K562 (cell line): Measurements from ENCODE around the gene UPK3A. TPM values are rescaled to one million over a fixed set of nuclear protein-coding genes. Genes with fewer than 3 reads are reported as not detected.

Experiments
- ARID1B ChIP-seq: fragments of 450-650 bp; IDR thresholded peaks from 2 replicates; pipeline ENCODE4 v1.6.1; 2016; ENCODE audit warnings: antibody characterized with exemption, mild to moderate bottlenecking, inconsistent platforms
- ARID2 ChIP-seq: fragments of 450-650 bp; IDR thresholded peaks from 2 replicates; pipeline ENCODE4 v1.6.1; 2017; ENCODE audit warnings: antibody characterized with exemption, mild to moderate bottlenecking
- CREB3 ChIP-seq: fragments of 450-650 bp; conservative IDR thresholded peaks from 2 replicates; pipeline ENCODE4 v1.6.1; 2016; ENCODE audit warnings: missing genetic modification characterization, low read depth, mild to moderate bottlenecking, missing compliant biosample characterization, moderate library complexity
- CREBBP ChIP-seq: IDR thresholded peaks from one replicate; pipeline ENCODE4 v1.6.1; 2012; ENCODE audit warnings: low read depth, mild to moderate bottlenecking, control low read depth, inconsistent platforms, low read length
- DDX20 ChIP-seq: fragments of 450-650 bp; IDR thresholded peaks from 2 replicates; pipeline ENCODE4 v1.6.1; 2016; ENCODE audit warnings: missing genetic modification characterization, low read depth, mild to moderate bottlenecking, missing compliant biosample characterization, moderate library complexity
- IRF9 ChIP-seq: fragments of 450-650 bp; IDR thresholded peaks from 2 replicates; pipeline ENCODE4 v1.6.1; 2016; ENCODE audit warnings: missing biosample characterization, missing genetic modification characterization
- JUND ChIP-seq, 2 experiments: IDR thresholded peaks; 2 replicates in 1 of 2; 3 replicates in 1 of 2; pipeline ENCODE4 v1.6.1; 2011; ENCODE audit warnings: borderline replicate concordance in 2 of 2, low read depth in 2 of 2, low read length in 2 of 2, improper control_type of control experiment in 1 of 2, missing biosample characterization in 1 of 2, missing genetic modification characterization in 1 of 2, missing genetic modification reagents in 1 of 2
- MCM3 ChIP-seq: fragments of 450-650 bp; IDR thresholded peaks from 2 replicates; pipeline ENCODE4 v1.6.1; 2016
- MED1 ChIP-seq: sonication (generic); formaldehyde crosslinking; IDR thresholded peaks from 2 replicates; pipeline ENCODE4 v1.8.1; 2023; ENCODE audit warnings: missing genetic modification reagents, borderline replicate concordance
- NFIC ChIP-seq: fragments of 450-650 bp; IDR thresholded peaks from 2 replicates; pipeline ENCODE4 v1.6.1; 2017; ENCODE audit warnings: mild to moderate bottlenecking, inconsistent platforms
- PTBP1 ChIP-seq: fragments of 200-400 bp; formaldehyde crosslinking; IDR thresholded peaks from 2 replicates; pipeline ENCODE4 v1.6.1; 2017; ENCODE audit warnings: low read depth, low read length
- RHOXF2B ChIP-seq: fragments of 250-450 bp; sonication (Bioruptor Pico); conservative IDR thresholded peaks from 2 replicates; pipeline ENCODE4 v1.5.1; 2021
- SAP30 ChIP-seq: fragments of 200-600 bp; sonication (generic); IDR thresholded peaks from 2 replicates; pipeline ENCODE4 v1.6.1; 2012; ENCODE audit warnings: borderline replicate concordance, low read depth, mild to moderate bottlenecking, moderate library complexity, low read length, control low read depth, inconsistent platforms; ENCODE audit not compliant: insufficient read depth, poor library complexity, severe bottlenecking
- SMAD4 ChIP-seq: fragments of 250-450 bp; sonication (Bioruptor Pico); conservative IDR thresholded peaks from 2 replicates; pipeline ENCODE4 v1.8.0; 2021; ENCODE audit warnings: inconsistent platforms, mild to moderate bottlenecking, moderate library complexity
- TAF7 ChIP-seq: fragments of 450-650 bp; IDR thresholded peaks from 2 replicates; pipeline ENCODE4 v1.6.1; 2016; ENCODE audit warnings: missing genetic modification characterization, missing compliant biosample characterization
- TAF9B ChIP-seq: fragments of 450-650 bp; IDR thresholded peaks from 2 replicates; pipeline ENCODE4 v1.6.1; 2018; ENCODE audit warnings: mild to moderate bottlenecking; ENCODE audit not compliant: partially characterized antibody
- TCF15 ChIP-seq: fragments of 250-450 bp; sonication (Bioruptor Pico); IDR thresholded peaks from 2 replicates; pipeline ENCODE4 v1.8.0; 2022; ENCODE audit warnings: moderate library complexity, mild to moderate bottlenecking, inconsistent platforms
- TEAD2 ChIP-seq: fragments of 450-650 bp; IDR thresholded peaks from 2 replicates; pipeline ENCODE4 v1.6.1; 2016; ENCODE audit warnings: missing genetic modification characterization, control low read depth, missing compliant biosample characterization
- TGIF2 ChIP-seq: sonication (generic); formaldehyde crosslinking; IDR thresholded peaks from 2 replicates; pipeline ENCODE4 v1.8.1; 2022; ENCODE audit warnings: mild to moderate bottlenecking, missing genetic modification reagents, moderate library complexity
- TOE1 ChIP-seq, 2 experiments: fragments of 450-650 bp in 1 of 2; sonication (generic) in 1 of 2; formaldehyde crosslinking in 1 of 2; IDR thresholded peaks; 2 replicates each; pipeline versions ENCODE4 v1.7.1 to v1.8.0; 2016 to 2022; ENCODE audit warnings: borderline replicate concordance in 2 of 2, mild to moderate bottlenecking in 2 of 2, antibody characterized with exemption in 1 of 2, inconsistent platforms in 1 of 2, low read depth in 1 of 2, missing genetic modification reagents in 1 of 2, moderate library complexity in 1 of 2
- ZFPM2 ChIP-seq: fragments of 250-450 bp; sonication (Bioruptor Pico); IDR thresholded peaks from 2 replicates; pipeline ENCODE4 v1.5.1; 2022; ENCODE audit warnings: mild to moderate bottlenecking
- ZNF134 ChIP-seq: fragments of 250-450 bp; sonication (Bioruptor Pico); conservative IDR thresholded peaks from 2 replicates; pipeline ENCODE4 v1.4.0; 2020
- ZNF324 ChIP-seq: fragments of 250-450 bp; sonication (Bioruptor Pico); IDR thresholded peaks from 2 replicates; pipeline ENCODE4 v1.4.0; 2020; ENCODE audit warnings: mild to moderate bottlenecking
- ZNF354B ChIP-seq: fragments of 250-450 bp; sonication (Bioruptor Pico); IDR thresholded peaks from 2 replicates; pipeline ENCODE4 v1.4.0; 2020
- polyA plus RNA-seq, 8 experiments: library from polyadenylated mRNA; depleted of rRNA in 4 of 8; stranded (reverse) in 5 of 8; unstranded in 3 of 8; fragments of >200 nt; fragmentation: Nextera tagmentation in 2 of 8; fragmentation: Illumina TruSeq in 1 of 8; extraction: Ambion mirVana in 2 of 8; extraction: Trizol in 1 of 8; gene quantifications; 2 replicates each; pipeline versions ENCODE4 v1.2.1 to v1.2.3, GENCODE V29; 2011 to 2014; ENCODE audit warnings: inconsistent platforms in 1 of 8, missing spikeins in 1 of 8
- total RNA-seq, 7 experiments: library from RNA; depleted of rRNA in 6 of 7; stranded (reverse); fragments of >200 nt in 6 of 7; fragmentation: Illumina TruSeq in 2 of 7; extraction: Trizol in 2 of 7; gene quantifications; 2 replicates each; pipeline versions ENCODE4 v1.2.1 to v1.2.3, GENCODE V29; 2011 to 2021; ENCODE audit warnings: low replicate concordance in 1 of 7

The UPK3A gene
- total and polyA plus RNA-seq, 9 of the 15 experiments (the other 6 are each of a cell fraction or from before 2014, with no cell fraction given): not detected

- TF ChIP-seq TAF9B: peak; percentile 14
- TF ChIP-seq ZNF324: no peak
- TF ChIP-seq IRF9 (tag): no peak
- no peak for TF ChIP-seq ZNF354B (CRISPR knock-in tag)
- TF ChIP-seq TEAD2: no peak
- TF ChIP-seq TAF7 (tag): 0 out of 2 replicates have a peak, but pooled peaks have one; percentile 15
- TF ChIP-seq SMAD4 (CRISPR knock-in tag): 0 out of 2 replicates have a peak, but pooled peaks have one; percentile 64
- no peak for TF ChIP-seq RHOXF2B (CRISPR knock-in tag)
- TF ChIP-seq JUND (IDR thresholded peaks at IDR 0.05; ENCODE audit: borderline replicate concordance, low read depth, low read length): 0 out of 2 replicates have a peak, but pooled peaks have one; percentile 46
- no peak; the same call in 2 of the 3 replicates for TF ChIP-seq JUND (tag; IDR thresholded peaks at IDR 0.05; ENCODE audit: borderline replicate concordance, low read depth, low read length)
- TF ChIP-seq DDX20 (tag): no peak
- TF ChIP-seq ARID1B: 0 out of 2 replicates have a peak, but pooled peaks have one; percentile 16
- TF ChIP-seq MCM3: no peak
- TF ChIP-seq PTBP1: no peak
- TF ChIP-seq ARID2: no peak
- TF ChIP-seq CREBBP: no peak
- TF ChIP-seq SAP30: no peak
- no peak for TF ChIP-seq CREB3 (tag)
- no peak for TF ChIP-seq MED1 (CRISPR knock-in tag)
- no peak for TF ChIP-seq TGIF2 (CRISPR knock-in tag)
- TF ChIP-seq NFIC: 0 out of 2 replicates have a peak, but pooled peaks have one; percentile 8
- no peak for TF ChIP-seq TCF15
- TF ChIP-seq ZFPM2 (CRISPR knock-in tag): no peak
- TF ChIP-seq ZNF134 (CRISPR knock-in tag): no peak
- no peak for TF ChIP-seq TOE1 (IDR thresholded peaks at IDR 0.05; ENCODE audit: borderline replicate concordance)
- no peak for TF ChIP-seq TOE1 (CRISPR knock-in tag; IDR thresholded peaks at IDR 0.05; ENCODE audit: borderline replicate concordance, low read depth)
Measured at GRCh38 chr22:45309422-45310227, 24.9 kb downstream of the UPK3A start, which contains the start of gene FAM118A (continued).
